HG03378 (cell line): ENCODE measurements around the gene FOXD4L6.
"Not testable (repeated sequence)": the region's sequence is repeated elsewhere in the genome, so short reads cannot be mapped to it uniquely, and the experiment has no call there.

Experiments used
- ATAC-seq: cut with Tn5 transposase; IDR thresholded peaks from one replicate; pipeline ENCODE4 v1.9.1; 2021; ENCODE audit warnings: mild to moderate bottlenecking, moderate library complexity; ENCODE audit not compliant: unreplicated experiment

The FOXD4L6 gene

GRCh38 chr9:41104542-41104941 is 23.9 kb downstream of the FOXD4L6 start:
- not testable (repeated sequence) for ATAC-seq

- not testable (repeated sequence) for ATAC-seq
These were observed 28.0 kb downstream of the FOXD4L6 start for GRCh38 chr9:41100508-41100907.

GRCh38 chr9:41098759-41099158 is 29.7 kb downstream of the FOXD4L6 start:
- not testable (repeated sequence) for ATAC-seq

- not testable (repeated sequence) for ATAC-seq
These were observed 33.4 kb downstream of the FOXD4L6 start for GRCh38 chr9:41095060-41095459.

- ATAC-seq, result not testable (repeated sequence)
These were observed 34.3 kb downstream of the FOXD4L6 start for GRCh38 chr9:41094010-41094773.

GRCh38 chr9:41090922-41091321 is 37.6 kb downstream of the FOXD4L6 start:
- ATAC-seq, result not testable (repeated sequence)

GRCh38 chr9:41090386-41090785 is 38.1 kb downstream of the FOXD4L6 start:
- not testable (repeated sequence) for ATAC-seq

GRCh38 chr9:41088450-41089059 is 39.9 kb downstream of the FOXD4L6 start:
- ATAC-seq, result peak; percentile 70

GRCh38 chr9:41087929-41088328 is 40.6 kb downstream of the FOXD4L6 start:
- not testable (repeated sequence) for ATAC-seq

- not testable (repeated sequence) for ATAC-seq
These were observed 41.2 kb downstream of the FOXD4L6 start for GRCh38 chr9:41087157-41087780.

- not testable (repeated sequence) for ATAC-seq
These were observed 41.8 kb downstream of the FOXD4L6 start for GRCh38 chr9:41086685-41087084.

GRCh38 chr9:41086215-41086614 is 42.3 kb downstream of the FOXD4L6 start:
- not testable (repeated sequence) for ATAC-seq

- not testable (repeated sequence) for ATAC-seq
These were observed 46.1 kb downstream of the FOXD4L6 start for GRCh38 chr9:41082358-41082757.

- ATAC-seq, result not testable (repeated sequence)
These were observed 49.0 kb downstream of the FOXD4L6 start for GRCh38 chr9:41079464-41079863.

GRCh38 chr9:41077586-41077985 is 50.9 kb downstream of the FOXD4L6 start:
- ATAC-seq, result not testable (repeated sequence)
